Stimulated activated CD8-positive, alpha-beta memory T cell treated with anti-CD3 and anti-CD28 coated beads, Interleukin-15, amount 100 ng/mL, for 1 hour (primary cell): Measurements from ENCODE around the gene GCHFR.

ENCODE experiments used
- DNase-seq: peaks from one replicate; pipeline ENCODE4 v3.0.0-alpha.2; 2020; ENCODE audit warnings: low read depth

GCHFR gene

GRCh38 chr15:40808861-40809450, 45.1 kb downstream of the GCHFR start:
- no peak for DNase-seq

GRCh38 chr15:40812721-40813425, 49.0 kb downstream of the GCHFR start:
- DNase-seq: no peak

GRCh38 chr15:40815042-40815698, 51.3 kb downstream of the GCHFR start:
- no peak for DNase-seq
